Caki2 (cell line): ENCODE results near the gene ASCL5. TPM values are rescaled to one million over a fixed set of nuclear protein-coding genes. Genes with fewer than 3 reads are reported as not detected.

Experiments used
- DNase-seq: peaks from one replicate; pipeline ENCODE4 v3.0.0-alpha.2; 2015; ENCODE audit warnings: low read depth
- in situ Hi-C: cut with HindIII; loops from 2 replicates; pipeline ENCODE4 v1.10.0; 2016; ENCODE audit warnings: low sequenced_read_pairs, low pct_unique_long_range_greater_than_20kb, mixed read lengths
- total RNA-seq: library from RNA; depleted of rRNA; stranded (reverse); fragments of >200 nt; shearing (Covaris generic); gene quantifications from 2 replicates; pipeline ENCODE4 v1.2.3, GENCODE V29; 2014; ENCODE audit warnings: low replicate concordance; rRNA removed

ASCL5 gene
- total RNA-seq, 1 experiment from 2014 or later = 0.07 TPM

DNA sequence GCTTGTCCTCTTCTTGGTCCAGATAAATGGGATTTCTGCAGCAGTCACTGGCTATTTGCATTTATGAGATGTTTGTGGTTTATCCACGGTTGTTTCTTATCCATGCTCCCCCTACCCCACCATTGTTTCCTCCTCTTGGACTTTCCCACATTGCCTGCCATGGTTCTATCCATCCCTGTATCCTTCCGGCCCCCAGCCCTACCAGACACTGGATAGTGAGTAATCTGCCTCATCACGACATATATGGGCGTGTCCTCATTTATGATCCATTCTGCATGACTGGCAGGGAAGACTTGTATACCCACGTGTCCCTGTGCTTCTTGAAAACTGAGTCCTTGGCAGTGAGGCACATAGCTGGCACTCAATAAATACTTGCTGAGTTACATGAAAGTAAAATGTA is 54.8 kb downstream of the ASCL5 start:
- in situ Hi-C loops = no loop called here
- DNase-seq = no peak

DNA sequence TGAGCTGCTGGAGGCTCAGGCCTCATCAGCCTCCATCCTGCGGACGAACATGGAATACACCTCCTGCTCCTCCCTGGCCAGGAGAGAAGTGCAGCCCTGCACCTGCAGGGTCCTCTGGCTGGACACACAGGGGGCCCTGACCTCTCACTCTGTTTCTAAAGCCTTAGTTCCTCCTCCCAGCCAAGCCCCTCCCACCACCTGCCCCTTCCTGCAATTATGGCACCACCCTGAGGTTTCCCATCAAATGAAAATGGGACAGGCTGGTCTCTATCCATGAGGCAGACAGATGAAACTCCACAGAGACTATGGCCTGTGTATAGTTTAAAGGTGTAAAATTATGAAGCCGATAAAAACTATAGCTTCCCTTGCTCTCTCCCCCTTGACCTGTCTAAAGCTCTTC is 57.3 kb downstream of the ASCL5 start:
- no peak for DNase-seq
- in situ Hi-C loops = no loop called here

DNA sequence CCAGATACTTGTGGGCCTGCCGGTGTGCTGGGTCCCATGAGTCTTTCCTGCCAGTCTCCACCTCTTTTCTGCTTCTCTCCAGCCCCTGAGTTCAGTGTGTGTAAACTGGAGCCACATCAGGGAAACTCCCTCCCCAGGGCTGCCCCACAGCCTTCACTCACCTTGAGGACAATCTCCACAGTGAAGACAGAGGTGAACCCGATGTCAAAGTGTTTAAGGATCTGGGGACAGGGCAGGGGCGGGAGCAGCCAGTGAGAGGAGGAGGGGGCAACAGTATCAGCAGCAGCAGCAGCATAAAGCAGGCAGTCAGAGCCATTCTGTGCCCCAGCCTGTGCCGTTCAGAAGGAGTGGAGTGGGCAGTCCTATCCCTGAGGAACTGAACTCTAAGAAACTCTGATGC is 58.0 kb downstream of the ASCL5 start:
- in situ Hi-C loops = no loop called here
- no peak for DNase-seq

DNA sequence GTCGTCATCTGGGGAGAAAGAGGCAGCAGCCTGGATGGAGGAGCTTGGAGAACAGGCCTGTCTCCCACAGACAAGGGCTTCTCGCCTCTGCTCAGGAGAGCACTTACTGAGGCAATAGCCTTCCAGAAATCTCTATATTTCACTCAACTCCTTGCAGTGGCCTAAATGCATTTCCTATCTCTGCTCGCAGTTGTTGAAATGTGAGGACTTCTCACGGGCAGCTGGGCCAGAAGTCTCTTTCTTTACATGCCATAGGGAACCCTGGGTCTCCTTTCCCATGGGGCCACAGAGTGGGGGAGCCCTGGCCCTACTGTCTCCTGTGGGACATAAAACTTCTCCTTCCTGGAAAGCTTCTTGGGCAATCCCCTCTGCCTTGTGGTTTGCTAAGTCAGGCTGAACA is 60.0 kb downstream of the ASCL5 start:
- in situ Hi-C loops = no loop called here
- no peak for DNase-seq

DNA sequence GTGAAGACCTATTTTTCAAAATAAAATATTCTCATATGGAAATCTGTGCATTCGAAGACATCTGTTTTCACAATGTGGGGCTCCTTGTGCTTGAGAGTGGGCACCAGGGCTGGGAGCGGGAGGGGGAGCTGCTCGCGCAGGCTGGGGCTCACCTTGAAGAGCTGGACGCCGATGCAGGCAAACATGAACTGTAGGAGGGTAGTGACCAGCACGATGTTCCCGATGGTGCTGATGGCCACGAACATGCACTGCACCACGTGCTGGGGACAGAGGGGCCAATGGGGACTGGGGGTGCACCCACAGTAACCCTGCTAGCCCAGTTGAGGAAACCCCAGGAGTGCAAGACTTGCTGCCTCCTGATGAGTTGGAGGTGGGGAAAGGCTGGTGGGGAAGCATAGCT is 61.3 kb downstream of the ASCL5 start:
- no peak for DNase-seq
- in situ Hi-C loops = no loop called here

DNA sequence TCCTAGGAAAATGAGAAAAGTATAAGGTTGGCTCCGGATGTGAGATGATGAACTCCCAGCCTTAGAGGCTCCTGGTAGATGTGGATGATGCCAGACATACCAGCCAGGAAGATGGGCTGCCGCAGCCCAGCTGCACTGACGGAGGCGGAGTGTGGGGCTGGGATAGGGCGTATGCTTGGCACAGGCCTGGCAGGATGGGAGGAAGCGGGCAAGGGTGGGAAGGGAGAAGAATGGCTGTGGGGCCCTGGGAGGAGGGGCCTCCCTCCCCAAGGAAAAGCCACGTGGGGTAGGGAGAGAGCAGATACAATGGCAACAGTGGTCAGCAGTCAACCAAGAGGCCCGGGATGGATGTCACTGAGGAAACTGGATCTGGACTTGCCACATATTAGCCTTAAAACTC is 62.2 kb downstream of the ASCL5 start:
- in situ Hi-C loops = no loop called here
- DNase-seq = no peak

Other genes starting within 250 kb of the ASCL5 start
- gene INAVA, start 232.3 kb downstream of the ASCL5 start, total RNA-seq = 33.3 and 48.7 TPM in 2 replicates
- 0.14 TPM in 1 of 2 replicates, not detected in the other for gene KIF21B, start 103.5 kb downstream of the ASCL5 start, total RNA-seq
- gene CACNA1S, start 14.8 kb downstream of the ASCL5 start, total RNA-seq = not detected in 2 replicates
- 388 and 475 TPM in 2 replicates for gene TMEM9, start 27.3 kb upstream of the ASCL5 start, total RNA-seq
- 65.4 and 75.0 TPM in 2 replicates for gene IGFN1, start 63.6 kb upstream of the ASCL5 start, total RNA-seq
- not detected in 2 replicates for gene PKP1, start 156.3 kb upstream of the ASCL5 start, total RNA-seq